DND-41 (cell line): ENCODE results near the gene TINCR.

Experiments used
- ATAC-seq: fragments of 200-7000 bp; cut with Tn5 transposase; 3 replicates; pipeline ENCODE4 v1.9.1; 2021; ENCODE audit warnings: low read depth; ENCODE audit not compliant: insufficient read depth
- DNase-seq: peaks from one replicate; pipeline ENCODE4 v3.0.0-alpha.2; 2020
- H2AFZ ChIP-seq: 2 replicates; pipeline ENCODE4 v1.6.0; 2012; ENCODE audit warnings: low read depth, low read length
- H3K27ac ChIP-seq: 2 replicates; pipeline ENCODE4 v1.5.1; 2012; ENCODE audit warnings: low read length, inconsistent platforms
- H3K27me3 ChIP-seq: fragments of 200-600 bp; sonication (generic); 2 replicates; pipeline ENCODE4 v1.6.0; 2012; ENCODE audit warnings: low read length, mild to moderate bottlenecking, inconsistent platforms; ENCODE audit not compliant: insufficient read depth, poor library complexity
- H3K36me3 ChIP-seq: 2 replicates; pipeline ENCODE4 v1.5.1; 2012; ENCODE audit warnings: low read length, inconsistent platforms; ENCODE audit not compliant: insufficient read depth
- H3K4me1 ChIP-seq: 2 replicates; pipeline ENCODE4 v1.5.1; 2012; ENCODE audit warnings: mild to moderate bottlenecking, low read length; ENCODE audit not compliant: insufficient read depth
- H3K4me2 ChIP-seq: 2 replicates; pipeline ENCODE4 v1.6.0; 2012; ENCODE audit warnings: mild to moderate bottlenecking, moderate library complexity, low read length, inconsistent platforms; ENCODE audit not compliant: insufficient read depth
- H3K4me3 ChIP-seq, 2 experiments: fragments of 200-600 bp in 1 of 2; shearing (Covaris generic) in 1 of 2; 2 replicates each; pipeline ENCODE4 v1.5.1; 2012 to 2016; ENCODE audit warnings: inconsistent platforms in 2 of 2, low read length in 2 of 2, mild to moderate bottlenecking in 2 of 2, low read depth in 1 of 2, moderate library complexity in 1 of 2
- H3K79me2 ChIP-seq: 2 replicates; pipeline ENCODE4 v1.6.0; 2012; ENCODE audit warnings: low read length, inconsistent platforms; ENCODE audit not compliant: insufficient read depth
- H3K9ac ChIP-seq: 2 replicates; pipeline ENCODE4 v1.6.0; 2012; ENCODE audit warnings: low read depth, mild to moderate bottlenecking, inconsistent platforms, low read length, moderate library complexity
- H3K9me3 ChIP-seq: 2 replicates; pipeline ENCODE4 v1.5.1; 2012; ENCODE audit warnings: low read length, moderate library complexity, mild to moderate bottlenecking, inconsistent platforms; ENCODE audit not compliant: insufficient read depth, severe bottlenecking
- H4K20me1 ChIP-seq: 2 replicates; pipeline ENCODE4 v1.6.0; 2012; ENCODE audit warnings: low read length; ENCODE audit not compliant: insufficient read depth
- EZH2 ChIP-seq: IDR thresholded peaks from 3 replicates; pipeline ENCODE4 v1.6.1; 2012; ENCODE audit warnings: borderline replicate concordance, low read depth, mild to moderate bottlenecking, moderate library complexity, low read length, inconsistent platforms; ENCODE audit not compliant: severe bottlenecking
- TF ChIP-seq, protein P1 (sequence below): IDR thresholded peaks from 2 replicates; pipeline ENCODE4 v1.5.1; 2012; ENCODE audit warnings: borderline replicate concordance, low read length, moderate library complexity, mild to moderate bottlenecking; ENCODE audit not compliant: poor library complexity, severe bottlenecking; ENCODE audit errors: extremely low read depth

The TINCR gene

DNA sequence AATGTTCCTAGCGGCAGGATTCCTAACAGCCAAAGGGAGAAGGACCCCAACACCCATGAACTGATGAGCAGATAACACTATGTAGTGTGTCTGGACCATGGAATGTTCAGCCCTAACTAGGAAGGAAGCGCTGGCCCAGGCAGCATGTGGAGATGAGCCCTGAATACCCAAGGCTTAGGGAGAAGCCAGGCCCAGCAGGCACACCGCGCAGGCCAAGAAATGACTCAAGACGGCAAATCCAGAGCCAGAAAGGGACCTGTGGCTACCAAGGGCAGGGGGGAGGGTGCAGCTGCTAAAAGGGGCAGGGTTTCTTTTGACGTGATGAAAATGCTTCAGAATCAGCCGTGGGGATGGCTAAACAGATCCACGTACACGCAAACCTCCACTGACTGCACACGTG is 20.7 kb upstream of the TINCR start:
- no peak for DNase-seq
- TF ChIP-seq EZH2: no peak
- TF ChIP-seq, protein P1, sequence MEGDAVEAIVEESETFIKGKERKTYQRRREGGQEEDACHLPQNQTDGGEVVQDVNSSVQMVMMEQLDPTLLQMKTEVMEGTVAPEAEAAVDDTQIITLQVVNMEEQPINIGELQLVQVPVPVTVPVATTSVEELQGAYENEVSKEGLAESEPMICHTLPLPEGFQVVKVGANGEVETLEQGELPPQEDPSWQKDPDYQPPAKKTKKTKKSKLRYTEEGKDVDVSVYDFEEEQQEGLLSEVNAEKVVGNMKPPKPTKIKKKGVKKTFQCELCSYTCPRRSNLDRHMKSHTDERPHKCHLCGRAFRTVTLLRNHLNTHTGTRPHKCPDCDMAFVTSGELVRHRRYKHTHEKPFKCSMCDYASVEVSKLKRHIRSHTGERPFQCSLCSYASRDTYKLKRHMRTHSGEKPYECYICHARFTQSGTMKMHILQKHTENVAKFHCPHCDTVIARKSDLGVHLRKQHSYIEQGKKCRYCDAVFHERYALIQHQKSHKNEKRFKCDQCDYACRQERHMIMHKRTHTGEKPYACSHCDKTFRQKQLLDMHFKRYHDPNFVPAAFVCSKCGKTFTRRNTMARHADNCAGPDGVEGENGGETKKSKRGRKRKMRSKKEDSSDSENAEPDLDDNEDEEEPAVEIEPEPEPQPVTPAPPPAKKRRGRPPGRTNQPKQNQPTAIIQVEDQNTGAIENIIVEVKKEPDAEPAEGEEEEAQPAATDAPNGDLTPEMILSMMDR: no peak
- no peaks in the 10 kb centered on the region for H3K9me3 ChIP-seq
- H3K79me2 ChIP-seq: no peaks in the 10 kb centered on the region
- ATAC-seq: no peak
- no peak overlapping the region for H2AFZ ChIP-seq
- H3K4me3 ChIP-seq: no peak overlapping the region
- H3K4me1 ChIP-seq: no peaks in the 10 kb centered on the region
- H3K27ac ChIP-seq: no peak overlapping the region
- H4K20me1 ChIP-seq: peaks cover 49% of the 10 kb centered on the region
- H3K36me3 ChIP-seq: peaks cover 79% of the 10 kb centered on the region
- no peaks in the 10 kb centered on the region for H3K27me3 ChIP-seq
- no peak overlapping the region for H3K4me2 ChIP-seq
- no peak overlapping the region for H3K9ac ChIP-seq

- no peak overlapping the region for H2AFZ ChIP-seq
- peaks cover 76% of the 10 kb centered on the region for H3K36me3 ChIP-seq
- no peaks in the 10 kb centered on the region for H3K27me3 ChIP-seq
- no peaks in the 10 kb centered on the region for H3K4me1 ChIP-seq
- no peak overlapping the region for H3K27ac ChIP-seq
- H4K20me1 ChIP-seq: peaks cover 49% of the 10 kb centered on the region
- H3K4me3 ChIP-seq: no peak overlapping the region
- H3K9me3 ChIP-seq: no peaks in the 10 kb centered on the region
- H3K4me2 ChIP-seq: no peak overlapping the region
- TF ChIP-seq EZH2: no peak
- ATAC-seq: no peak
- no peak for DNase-seq
- no peak overlapping the region for H3K9ac ChIP-seq
- H3K79me2 ChIP-seq: no peaks in the 10 kb centered on the region
Measured at GRCh38 chr19:5587661-5588060, 19.9 kb upstream of the TINCR start.

DNA sequence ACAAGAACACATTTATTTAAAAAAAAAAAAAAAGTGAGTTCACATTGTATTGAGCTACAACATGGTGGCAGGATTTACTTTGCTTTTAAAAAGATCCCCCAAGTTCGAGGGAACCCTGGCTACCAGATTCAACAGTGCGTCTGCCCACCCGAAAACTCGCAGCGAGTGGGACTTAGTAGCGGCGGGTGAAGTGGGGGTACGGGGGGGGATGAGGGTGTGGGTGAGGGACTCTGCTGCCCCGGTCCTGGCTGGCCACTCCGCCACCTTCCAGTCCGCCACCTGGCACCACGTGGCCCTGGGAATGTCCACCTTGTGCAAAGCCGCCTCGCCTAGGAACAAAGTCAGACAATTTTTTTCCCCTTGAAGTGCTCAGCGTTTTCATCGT is 19.3 kb upstream of the TINCR start:
- Histone ChIP-seq H3K4me1 (no peaks in the 10 kb centered on the region), H4K20me1 (peaks cover 49% of the 10 kb centered on the region), H3K27ac (no peak overlapping the region), H3K79me2 (no peaks in the 10 kb centered on the region), H3K4me2 (no peak overlapping the region), H3K36me3 (peaks cover 75% of the 10 kb centered on the region), H3K9ac (no peak overlapping the region), H3K4me3 (no peak overlapping the region), H3K9me3 (no peaks in the 10 kb centered on the region), H2AFZ (no peak overlapping the region), H3K27me3 (no peaks in the 10 kb centered on the region)
- no peak for DNase-seq
- TF ChIP-seq, protein P1: no peak
- no peak for TF ChIP-seq EZH2
- ATAC-seq: no peak

DNA sequence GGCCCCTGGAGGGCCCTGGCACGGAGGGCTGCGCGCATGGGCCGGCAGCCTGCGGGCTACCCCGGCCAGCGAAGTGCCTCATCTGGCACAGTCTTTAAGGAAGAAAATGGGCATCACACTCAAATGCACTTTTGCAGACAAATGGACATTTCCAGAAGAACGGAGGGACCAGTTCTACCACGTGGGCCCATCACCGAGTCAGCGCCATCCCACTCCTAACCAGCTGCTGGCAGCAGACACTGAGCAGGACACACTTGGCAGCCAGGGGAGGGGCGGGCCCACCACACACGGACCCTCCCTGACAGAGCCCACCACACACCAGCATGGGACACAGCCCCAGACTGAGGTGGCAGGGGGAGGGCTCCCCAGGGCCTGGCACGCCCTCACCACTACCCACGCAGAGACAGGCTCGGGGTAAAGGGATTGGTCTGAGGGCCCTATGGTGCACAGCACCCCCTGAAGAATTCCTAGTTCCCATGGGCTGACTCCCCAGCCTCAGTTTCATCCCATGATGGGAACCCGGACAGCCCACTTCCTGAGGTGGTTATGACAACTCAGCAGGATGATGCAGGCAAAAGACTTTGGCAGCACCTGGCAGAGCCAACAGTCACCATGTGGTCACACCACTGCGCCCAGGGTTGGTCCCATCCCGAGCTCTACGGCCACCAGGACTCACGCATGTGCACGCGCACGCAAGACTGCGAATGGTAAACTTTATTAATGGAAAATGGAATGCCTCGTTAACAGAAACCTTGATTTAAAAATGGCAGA is 18.7 kb upstream of the TINCR start:
- Histone ChIP-seq H3K79me2 (no peaks in the 10 kb centered on the region), H4K20me1 (peaks cover 47% of the 10 kb centered on the region), H3K27me3 (no peaks in the 10 kb centered on the region), H3K36me3 (peaks cover 72% of the 10 kb centered on the region), H2AFZ (no peak overlapping the region), H3K27ac (no peak overlapping the region), H3K4me1 (no peaks in the 10 kb centered on the region), H3K9ac (no peak overlapping the region), H3K4me2 (no peak overlapping the region), H3K4me3 (no peak overlapping the region), H3K9me3 (no peaks in the 10 kb centered on the region)
- peak; percentile 21 for DNase-seq
- peak; percentile 48 for ATAC-seq
- no peak for TF ChIP-seq EZH2
- TF ChIP-seq, protein P1: no peak
